Calu3 (cell line): ENCODE data around the gene TMEM176B. TPM values are rescaled to one million over a fixed set of nuclear protein-coding genes. Genes with fewer than 3 reads are reported as not detected.

ENCODE experiments used
- Bru-seq: library from RNA; stranded (reverse); fragments of 400-500 nt; gene quantifications from one replicate; lab custom pipeline; 2021; lab: Mats Ljungman, UMichigan
- BruChase-seq, 2 experiments: library from RNA; stranded (reverse); fragments of 400-500 nt; gene quantifications; one replicate each; lab custom pipeline; 2021; lab: Mats Ljungman, UMichigan
- BruUV-seq: library from RNA; stranded (reverse); fragments of 400-500 nt; replicated peaks from 2 replicates; lab custom pipeline; 2021; lab: Mats Ljungman, UMichigan
- CTCF ChIA-PET: fragments of 300-600 bp; sonication (Branson Sonifier 250); formaldehyde crosslinking; loops from one replicate; lab custom pipeline; 2022; ENCODE audit warnings: antibody characterized with exemption; lab: Charles Lee
- DNase-seq: peaks from one replicate; pipeline ENCODE4 v3.0.0; 2022
- H3K27ac Mint-ChIP-seq: one replicate; pipeline ENCODE4 v1.8.0; 2022; ENCODE audit warnings: mixed read lengths; ENCODE audit not compliant: unreplicated experiment
- H3K27me3 Mint-ChIP-seq: one replicate; pipeline ENCODE4 v1.8.0; 2022; ENCODE audit warnings: mixed read lengths; ENCODE audit not compliant: unreplicated experiment
- H3K36me3 Mint-ChIP-seq: one replicate; pipeline ENCODE4 v1.8.0; 2022; ENCODE audit warnings: mild to moderate bottlenecking, moderate library complexity, mixed read lengths; ENCODE audit not compliant: insufficient read depth, unreplicated experiment
- H3K4me1 Mint-ChIP-seq: one replicate; pipeline ENCODE4 v1.8.0; 2022; ENCODE audit warnings: mild to moderate bottlenecking, low read depth, mixed read lengths; ENCODE audit not compliant: unreplicated experiment
- H3K4me3 Mint-ChIP-seq: one replicate; pipeline ENCODE4 v1.8.0; 2022; ENCODE audit warnings: mild to moderate bottlenecking, low read depth, moderate library complexity, mixed read lengths; ENCODE audit not compliant: unreplicated experiment
- H3K9me3 Mint-ChIP-seq: one replicate; pipeline ENCODE4 v1.8.0; 2022; ENCODE audit warnings: low read depth, mixed read lengths; ENCODE audit not compliant: unreplicated experiment
- intact Hi-C: fragments of 100-400 bp; cut with micrococcal nuclease; formaldehyde crosslinking; loops from one replicate; pipeline ENCODE4 v1.10.0; 2022; ENCODE audit not compliant: unreplicated experiment
- long read RNA-seq: library from polyadenylated mRNA; stranded (forward); transcript quantifications from one replicate; pipeline ENCODE4 v2.0.0, GENCODE V29; 2022
- total RNA-seq: library from RNA; stranded (reverse); gene quantifications from 2 replicates; pipeline ENCODE4 v1.2.3, GENCODE V29; 2022
- TF ChIP-seq, protein P1 (sequence below): fragments of 200-600 bp; IDR thresholded peaks from one replicate; pipeline ENCODE4 v1.8.0; 2022; ENCODE audit warnings: antibody characterized with exemption; ENCODE audit not compliant: unreplicated experiment

Gene TMEM176B
- 3.1 and 7.3 TPM in 2 replicates for total RNA-seq
- Bru-seq, nascent RNA: percentile 32 among the genes with signal in this experiment
- percentile 39 among the genes with signal in this experiment for BruChase-seq, experiment 1, labeled RNA remaining after a 6-hour chase
- BruChase-seq, experiment 2, labeled RNA remaining after a 2-hour chase: percentile 30 among the genes with signal in this experiment
- long read RNA-seq, transcript TMEM176B-201 (7 exons, 1,129 nt): major isoform, 5 of 11 reads
- long read RNA-seq, partial matches to known transcripts: 0 of 11 reads
- long read RNA-seq, other reads (novel, unspliced or antisense): 3 of 11 reads

DNA sequence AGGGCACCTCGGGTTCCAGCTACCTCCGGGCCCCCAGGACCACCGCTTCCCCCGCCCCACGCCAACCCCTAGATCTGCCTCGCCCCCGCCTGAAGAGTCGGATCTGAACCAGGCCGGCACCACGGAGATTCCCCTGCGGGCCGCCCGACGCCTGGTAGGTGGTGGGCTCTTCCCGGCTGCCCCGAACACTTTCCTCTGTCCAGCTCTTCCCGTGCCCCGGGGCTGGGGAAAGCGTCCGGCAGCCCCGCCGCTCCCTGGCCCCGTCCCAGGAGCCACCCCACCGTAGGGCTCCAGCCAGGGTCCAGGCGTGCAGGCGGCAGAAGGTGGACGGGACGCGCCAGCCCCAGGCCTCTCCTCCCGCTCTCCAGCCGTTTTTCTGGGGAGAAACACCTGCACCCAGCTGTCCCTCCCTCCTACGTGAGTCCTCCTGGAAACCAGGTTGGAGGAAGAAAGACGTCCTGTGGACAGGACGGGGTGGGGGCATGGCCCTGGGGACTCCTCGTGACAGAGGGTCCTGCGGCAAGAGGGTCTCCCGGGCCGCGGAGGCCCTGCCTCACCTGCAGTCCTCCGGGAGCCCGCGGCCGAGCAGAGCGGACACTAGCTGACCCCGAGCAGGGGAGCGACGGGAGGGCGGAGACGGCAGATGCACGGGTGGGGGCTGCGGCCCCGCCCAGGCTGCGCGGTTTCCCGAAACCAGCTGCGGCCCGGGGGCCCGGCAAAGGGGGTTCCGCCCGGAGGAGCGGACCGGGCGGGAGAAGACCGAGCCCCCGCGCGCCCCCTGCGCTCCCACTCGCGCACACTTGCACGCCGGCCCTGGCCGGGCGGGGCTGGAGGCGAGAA lies at the start of gene TMEM176B:
TSS of gene TMEM176B (minus strand) at position 624 of the 840 bp plus-strand sequence. CDS start 3,795 bp downstream, outside the sequence.
- peak; percentile 24 for DNase-seq
- H3K27ac Mint-ChIP-seq: no peak within 1 kb of the TSS
- H3K27me3 Mint-ChIP-seq: peaks cover 59% of the 10 kb centered on the region
- H3K9me3 Mint-ChIP-seq: no peaks in the 10 kb centered on the region
- intact Hi-C loops: no loop called here
- H3K36me3 Mint-ChIP-seq: no peaks in the 10 kb centered on the region
- no TSS peak for BruUV-seq
- CTCF ChIA-PET: interaction anchor here (0.6 kb wide), 1 partner anchor 54 kb away, joined by 3 read pairs; no protein-coding TSS in a partner anchor
- TF ChIP-seq, protein P1, sequence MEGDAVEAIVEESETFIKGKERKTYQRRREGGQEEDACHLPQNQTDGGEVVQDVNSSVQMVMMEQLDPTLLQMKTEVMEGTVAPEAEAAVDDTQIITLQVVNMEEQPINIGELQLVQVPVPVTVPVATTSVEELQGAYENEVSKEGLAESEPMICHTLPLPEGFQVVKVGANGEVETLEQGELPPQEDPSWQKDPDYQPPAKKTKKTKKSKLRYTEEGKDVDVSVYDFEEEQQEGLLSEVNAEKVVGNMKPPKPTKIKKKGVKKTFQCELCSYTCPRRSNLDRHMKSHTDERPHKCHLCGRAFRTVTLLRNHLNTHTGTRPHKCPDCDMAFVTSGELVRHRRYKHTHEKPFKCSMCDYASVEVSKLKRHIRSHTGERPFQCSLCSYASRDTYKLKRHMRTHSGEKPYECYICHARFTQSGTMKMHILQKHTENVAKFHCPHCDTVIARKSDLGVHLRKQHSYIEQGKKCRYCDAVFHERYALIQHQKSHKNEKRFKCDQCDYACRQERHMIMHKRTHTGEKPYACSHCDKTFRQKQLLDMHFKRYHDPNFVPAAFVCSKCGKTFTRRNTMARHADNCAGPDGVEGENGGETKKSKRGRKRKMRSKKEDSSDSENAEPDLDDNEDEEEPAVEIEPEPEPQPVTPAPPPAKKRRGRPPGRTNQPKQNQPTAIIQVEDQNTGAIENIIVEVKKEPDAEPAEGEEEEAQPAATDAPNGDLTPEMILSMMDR: no peak
- H3K4me1 Mint-ChIP-seq: no peaks in the 10 kb centered on the region
- peak within 1 kb of the TSS; percentile 67 for H3K4me3 Mint-ChIP-seq

DNA sequence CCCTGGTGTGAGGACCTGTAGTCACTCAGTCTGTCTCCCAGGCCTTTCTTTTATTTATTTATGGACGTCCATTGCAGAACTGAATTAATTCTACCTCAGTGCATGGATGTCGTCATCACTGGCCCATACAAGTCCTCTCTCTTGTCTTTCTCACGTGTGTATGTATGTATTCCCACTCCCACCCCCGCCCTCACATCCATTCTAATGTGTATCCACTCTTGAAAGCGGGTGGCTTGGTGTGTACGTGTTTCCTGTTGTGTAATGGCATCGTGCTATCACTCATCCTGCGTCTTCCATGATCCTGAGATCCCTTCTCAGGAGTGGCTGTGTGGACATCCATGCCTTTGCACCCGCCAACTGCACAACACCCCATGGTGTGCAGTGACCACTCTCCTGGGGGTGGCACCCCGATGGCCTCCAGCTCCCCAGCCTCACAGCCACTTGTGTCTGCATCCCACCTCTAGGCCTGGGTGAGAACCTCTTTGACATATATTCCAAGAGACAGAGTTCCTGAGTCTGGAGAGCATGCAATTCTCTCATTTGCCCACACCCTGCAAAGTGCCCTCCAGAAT lies 49.1 kb upstream of the TMEM176B start:
- peaks cover 59% of the 10 kb centered on the region for H3K27me3 Mint-ChIP-seq
- CTCF ChIA-PET: no interaction called here

DNA sequence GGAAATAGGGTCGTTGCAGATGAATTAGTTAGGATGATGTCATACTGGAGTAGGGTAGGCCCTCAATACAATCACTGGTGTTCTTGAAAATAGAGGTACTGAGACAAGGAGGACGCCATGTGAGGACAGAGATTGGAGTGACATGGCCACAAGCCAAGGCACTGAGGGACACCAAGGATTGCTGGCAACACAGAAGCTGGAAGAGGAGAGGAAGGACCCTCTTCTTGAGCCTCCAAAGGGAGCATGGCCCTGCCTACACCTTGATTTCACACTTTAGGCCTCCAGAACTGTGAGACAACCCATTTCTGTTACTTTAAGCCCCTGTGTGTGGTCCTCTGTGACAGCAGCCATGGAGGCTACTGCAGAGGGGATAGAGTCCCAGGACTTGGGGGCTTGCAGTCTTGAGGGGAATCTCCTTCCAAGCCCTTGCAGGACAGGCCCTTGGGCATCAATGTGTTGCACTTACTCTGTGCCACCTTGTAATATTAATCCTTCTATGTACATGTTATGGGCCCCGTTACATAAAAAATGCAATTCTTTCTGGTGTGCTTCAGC lies 48.5 kb upstream of the TMEM176B start:
- no peak for DNase-seq
- Mint-ChIP-seq H3K4me1 (peaks cover 10% of the 10 kb centered on the region), H3K4me3 (no peak overlapping the region), H3K27me3 (peaks cover 65% of the 10 kb centered on the region), H3K36me3 (no peaks in the 10 kb centered on the region), H3K9me3 (no peaks in the 10 kb centered on the region), H3K27ac (no peak overlapping the region)
- intact Hi-C loops: no loop called here
- CTCF ChIA-PET: no interaction called here
- TF ChIP-seq, protein P1: no peak
- BruUV-seq: no TSS peak

More for the DNA sequence above, 49.1 kb upstream of the TMEM176B start:
- no peaks in the 10 kb centered on the region for H3K36me3 Mint-ChIP-seq
- no peak for DNase-seq
- H3K9me3 Mint-ChIP-seq: no peaks in the 10 kb centered on the region
- TF ChIP-seq, protein P1: no peak
- H3K4me1 Mint-ChIP-seq: peaks cover 10% of the 10 kb centered on the region
- H3K27ac Mint-ChIP-seq: no peak overlapping the region
- intact Hi-C loops: no loop called here
- H3K4me3 Mint-ChIP-seq: no peak overlapping the region
- BruUV-seq: no TSS peak

DNA sequence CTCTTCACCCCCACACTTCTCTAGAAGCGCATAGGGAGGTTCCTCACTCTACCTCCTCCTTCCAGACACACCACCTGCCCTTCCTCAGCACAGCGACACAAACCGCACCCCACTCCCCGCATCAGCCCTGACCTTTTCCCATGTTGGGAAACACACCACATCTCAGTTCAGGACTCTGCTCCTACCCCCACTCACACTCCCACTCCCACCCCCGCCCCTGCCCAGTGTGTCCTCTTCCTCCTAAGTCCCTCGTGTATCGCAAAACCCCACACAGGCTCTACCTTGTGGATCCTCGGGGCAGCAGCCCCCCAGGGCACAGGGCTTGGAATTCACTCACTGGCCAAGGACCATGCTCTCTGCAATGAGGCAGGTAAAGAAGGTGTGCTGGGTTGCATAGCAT lies 47.9 kb upstream of the TMEM176B start:
- CTCF ChIA-PET: no interaction called here
- intact Hi-C loops: no loop called here
- Mint-ChIP-seq H3K9me3 (no peaks in the 10 kb centered on the region), H3K27me3 (peaks cover 67% of the 10 kb centered on the region), H3K4me1 (peaks cover 10% of the 10 kb centered on the region), H3K36me3 (no peaks in the 10 kb centered on the region), H3K27ac (no peak overlapping the region), H3K4me3 (no peak overlapping the region)
- no TSS peak for BruUV-seq
- TF ChIP-seq, protein P1: no peak
- no peak for DNase-seq
